Endothelial cell of umbilical vein (primary cell): ENCODE data around the gene MYCBP. TPM values are rescaled to one million over a fixed set of nuclear protein-coding genes. Genes with fewer than 3 reads are reported as not detected.
"Not testable (repeated sequence)": the region's sequence is repeated elsewhere in the genome, so short reads cannot be mapped to it uniquely, and the experiment has no call there.

Source experiments
- BruUV-seq: library from RNA; stranded (reverse); fragments of 400-500 nt; replicated peaks from 2 replicates; lab custom pipeline; 2021; lab: Mats Ljungman, UMichigan
- CTCF ChIA-PET: fragments of 300-600, 350-600 bp; sonication (Branson Sonifier 250); formaldehyde crosslinking; loops from one replicate; lab custom pipeline; 2021; ENCODE audit warnings: antibody characterized with exemption, inconsistent platforms; lab: Charles Lee
- POLR2A ChIA-PET: fragments of 300-600, 350-600 bp; sonication (Branson Sonifier 250); formaldehyde crosslinking; loops from one replicate; lab custom pipeline; 2021; ENCODE audit warnings: antibody characterized with exemption, inconsistent platforms; lab: Charles Lee
- DNase-seq: peaks from one replicate; pipeline ENCODE4 v3.0.0-alpha.2; 2011; ENCODE audit warnings: low read depth, low spot score
- FAIRE-seq: peaks from 2 replicates; lab custom pipeline; 2011; peaks lifted over from hg19 to GRCh38; lab: Jason Lieb, UNC
- H2AFZ ChIP-seq: 2 replicates; pipeline ENCODE4 v1.6.0; 2012; ENCODE audit warnings: low read depth, low read length, control low read depth, inconsistent platforms
- H3K27ac ChIP-seq: 2 replicates; pipeline ENCODE4 v1.5.1; 2011; ENCODE audit warnings: low read depth, mild to moderate bottlenecking, control low read depth, low read length, moderate library complexity; ENCODE audit not compliant: insufficient read depth
- H3K27me3 ChIP-seq, 2 experiments: 2 replicates each; pipeline versions ENCODE4 v1.6.0 to v1.6.1; 2011; ENCODE audit warnings: low read length in 2 of 2, mixed read lengths in 1 of 2; ENCODE audit not compliant: control insufficient read depth in 2 of 2, insufficient read depth in 2 of 2
- H3K36me3 ChIP-seq, 2 experiments: 2 replicates in 1 of 2; 3 replicates in 1 of 2; pipeline ENCODE4 v1.5.1; 2011; ENCODE audit warnings: low read length in 2 of 2, mild to moderate bottlenecking in 1 of 2, moderate library complexity in 1 of 2; ENCODE audit not compliant: control insufficient read depth in 2 of 2, insufficient read depth in 2 of 2; ENCODE audit errors: extremely low read depth in 1 of 2
- H3K4me1 ChIP-seq: 3 replicates; pipeline ENCODE4 v1.5.1; 2011; ENCODE audit warnings: mild to moderate bottlenecking, low read length; ENCODE audit not compliant: control insufficient read depth, insufficient read depth; ENCODE audit errors: extremely low read depth
- H3K4me2 ChIP-seq: 2 replicates; pipeline ENCODE4 v1.6.1; 2011; ENCODE audit warnings: low read length, control low read depth, mixed read lengths; ENCODE audit not compliant: insufficient read depth
- H3K4me3 ChIP-seq, 3 experiments: fragments of 200-600 bp in 1 of 3; sonication (generic), shearing (Covaris generic) in 1 of 3; replicated peaks in 1 of 3; 2 replicates each; pipeline ENCODE4 v1.5.1; 2011 to 2016; ENCODE audit warnings: control low read depth in 3 of 3, low read length in 3 of 3, mild to moderate bottlenecking in 2 of 3, inconsistent platforms in 1 of 3, low read depth in 1 of 3, moderate library complexity in 1 of 3; ENCODE audit not compliant: insufficient read depth in 1 of 3
- H3K79me2 ChIP-seq: 2 replicates; pipeline ENCODE4 v1.6.0; 2012; ENCODE audit warnings: low read length, inconsistent platforms; ENCODE audit not compliant: control insufficient read depth, insufficient read depth
- H3K9ac ChIP-seq: replicated peaks from 2 replicates; pipeline ENCODE3; 2011; ENCODE audit warnings: low read length, control low read depth; ENCODE audit not compliant: insufficient read depth; ENCODE audit errors: extremely low read depth
- H3K9me1 ChIP-seq: replicated peaks from 3 replicates; pipeline ENCODE4 v1.6.0; 2011; ENCODE audit warnings: mild to moderate bottlenecking, low read length; ENCODE audit not compliant: control insufficient read depth, insufficient read depth; ENCODE audit errors: extremely low read depth
- H3K9me3 ChIP-seq: replicated peaks from 2 replicates; pipeline ENCODE4 v1.5.1; 2012; ENCODE audit warnings: low read length, inconsistent platforms; ENCODE audit not compliant: control insufficient read depth, insufficient read depth
- H4K20me1 ChIP-seq: replicated peaks from 2 replicates; pipeline ENCODE3; 2011; ENCODE audit warnings: mild to moderate bottlenecking, low read length; ENCODE audit not compliant: control insufficient read depth, insufficient read depth; ENCODE audit errors: extremely low read depth
- EZH2 ChIP-seq: IDR thresholded peaks from 2 replicates; pipeline ENCODE4 v1.6.1; 2012; ENCODE audit warnings: borderline replicate concordance, low read depth, mild to moderate bottlenecking, moderate library complexity, low read length, inconsistent platforms; ENCODE audit not compliant: severe bottlenecking
- FOS ChIP-seq: IDR thresholded peaks from 2 replicates; pipeline ENCODE4 v1.6.1; 2011; ENCODE audit warnings: mild to moderate bottlenecking, low read length, moderate library complexity, borderline replicate concordance; ENCODE audit not compliant: insufficient read depth
- GATA2 ChIP-seq: IDR thresholded peaks from 2 replicates; pipeline ENCODE4 v1.7.0; 2011; ENCODE audit warnings: low read depth, mild to moderate bottlenecking, moderate library complexity, mixed read lengths, low read length; ENCODE audit not compliant: insufficient read length, insufficient read depth
- JUN ChIP-seq: IDR thresholded peaks from 2 replicates; pipeline ENCODE4 v1.6.1; 2011; ENCODE audit warnings: borderline replicate concordance, low read depth; ENCODE audit not compliant: insufficient read length, insufficient read depth
- MYC ChIP-seq: IDR thresholded peaks from one replicate; pipeline ENCODE4 v1.6.1; 2011; ENCODE audit warnings: mild to moderate bottlenecking, low read depth, low read length
- POLR2A ChIP-seq: IDR thresholded peaks from 2 replicates; pipeline ENCODE4 v1.6.1; 2012; ENCODE audit warnings: low read depth, mild to moderate bottlenecking, control low read depth, low read length
- POLR2AphosphoS5 ChIP-seq: IDR thresholded peaks from 2 replicates; pipeline ENCODE4 v1.6.1; 2012; ENCODE audit warnings: low read depth, mild to moderate bottlenecking, control low read depth, low read length, moderate library complexity; ENCODE audit not compliant: insufficient read depth
- dilution Hi-C: fragments of 300-500 bp; cut with MboI; formaldehyde crosslinking; loops from one replicate; pipeline ENCODE4 v1.15.0; 2019; ENCODE audit warnings: low sequenced_read_pairs; ENCODE audit not compliant: extremely low pct_ligation_motif_present
- intact Hi-C: fragments of 100-400 bp; cut with micrococcal nuclease; formaldehyde crosslinking; loops from one replicate; pipeline ENCODE4 v1.10.0; 2022
- polyA plus RNA-seq, 4 experiments: library from polyadenylated mRNA; depleted of rRNA in 3 of 4; stranded (reverse) in 3 of 4; unstranded in 1 of 4; fragments of >200 nt; gene quantifications; 2 replicates each; pipeline versions ENCODE4 v1.2.1 to v1.2.3, GENCODE V29; 2011 to 2012; ENCODE audit warnings: missing spikeins in 1 of 4
- total RNA-seq: library from RNA; stranded (reverse); gene quantifications from 2 replicates; pipeline ENCODE4 v1.2.3, GENCODE V29; 2021
- TF ChIP-seq, protein P1 (sequence below): IDR thresholded peaks from 2 replicates; pipeline ENCODE4 v1.6.1; 2011; ENCODE audit not compliant: insufficient read depth, insufficient read length
- TF ChIP-seq, protein P2 (sequence below), 2 donors: IDR thresholded peaks; 1 replicate in 1 of 2; 2 replicates in 1 of 2; pipeline ENCODE4 v1.5.1; 2011; ENCODE audit warnings: low read length in 2 of 2, mild to moderate bottlenecking in 2 of 2, moderate library complexity in 2 of 2, control low read depth in 1 of 2, inconsistent platforms in 1 of 2, low read depth in 1 of 2; ENCODE audit not compliant: insufficient read depth in 1 of 2; ENCODE audit errors: extremely low read depth in 1 of 2

Gene MYCBP
- total and polyA plus RNA-seq, 2 donors (not counting 3 experiments of a cell fraction or from before 2014, with no cell fraction given): 9.5 to 23.1 TPM

DNA sequence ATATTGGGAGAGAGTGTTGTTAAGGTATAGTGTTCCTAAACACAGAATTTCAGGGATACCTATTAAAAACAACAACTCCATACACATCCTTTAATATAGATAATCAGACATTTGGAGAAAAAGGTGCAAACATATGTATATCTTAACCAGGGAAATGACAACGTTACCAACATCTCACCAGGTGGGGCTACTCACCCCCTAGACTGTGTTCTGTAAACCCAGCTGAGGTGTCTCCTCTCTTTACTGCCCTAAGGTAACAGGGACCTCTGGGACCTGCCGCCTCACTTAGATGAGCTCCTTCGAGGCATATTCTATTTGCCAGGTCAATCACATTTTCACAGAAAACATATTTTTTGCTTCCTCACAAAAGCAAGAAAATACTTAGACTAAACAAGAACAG, 26.9 kb downstream of the MYCBP start:
- no peaks in the 10 kb centered on the region for H3K79me2 ChIP-seq
- H3K27me3 ChIP-seq: no peaks in the 10 kb centered on the region
- peaks cover 4% of the 10 kb centered on the region for H4K20me1 ChIP-seq
- H3K9ac ChIP-seq: no peak overlapping the region
- no peaks in the 10 kb centered on the region for H3K9me1 ChIP-seq
- no peaks in the 10 kb centered on the region for H3K4me1 ChIP-seq
- FAIRE-seq: no peak
- no peak for DNase-seq
- POLR2A ChIA-PET: no interaction called here
- TF ChIP-seq MYC (no peak), POLR2A (no peak), POLR2AphosphoS5 (no peak), JUN (no peak), GATA2 (no peak), EZH2 (no peak), FOS (no peak)
- TF ChIP-seq, protein P1, sequence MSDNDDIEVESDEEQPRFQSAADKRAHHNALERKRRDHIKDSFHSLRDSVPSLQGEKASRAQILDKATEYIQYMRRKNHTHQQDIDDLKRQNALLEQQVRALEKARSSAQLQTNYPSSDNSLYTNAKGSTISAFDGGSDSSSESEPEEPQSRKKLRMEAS: no peak
- TF ChIP-seq, protein P2, sequence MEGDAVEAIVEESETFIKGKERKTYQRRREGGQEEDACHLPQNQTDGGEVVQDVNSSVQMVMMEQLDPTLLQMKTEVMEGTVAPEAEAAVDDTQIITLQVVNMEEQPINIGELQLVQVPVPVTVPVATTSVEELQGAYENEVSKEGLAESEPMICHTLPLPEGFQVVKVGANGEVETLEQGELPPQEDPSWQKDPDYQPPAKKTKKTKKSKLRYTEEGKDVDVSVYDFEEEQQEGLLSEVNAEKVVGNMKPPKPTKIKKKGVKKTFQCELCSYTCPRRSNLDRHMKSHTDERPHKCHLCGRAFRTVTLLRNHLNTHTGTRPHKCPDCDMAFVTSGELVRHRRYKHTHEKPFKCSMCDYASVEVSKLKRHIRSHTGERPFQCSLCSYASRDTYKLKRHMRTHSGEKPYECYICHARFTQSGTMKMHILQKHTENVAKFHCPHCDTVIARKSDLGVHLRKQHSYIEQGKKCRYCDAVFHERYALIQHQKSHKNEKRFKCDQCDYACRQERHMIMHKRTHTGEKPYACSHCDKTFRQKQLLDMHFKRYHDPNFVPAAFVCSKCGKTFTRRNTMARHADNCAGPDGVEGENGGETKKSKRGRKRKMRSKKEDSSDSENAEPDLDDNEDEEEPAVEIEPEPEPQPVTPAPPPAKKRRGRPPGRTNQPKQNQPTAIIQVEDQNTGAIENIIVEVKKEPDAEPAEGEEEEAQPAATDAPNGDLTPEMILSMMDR (IDR thresholded peaks at IDR 0.05; ENCODE audit: extremely low read depth in 1 of 2, insufficient read depth in 1 of 2, low read depth in 1 of 2, low read length in 2 of 2): no peak
- H3K27ac ChIP-seq: no peak overlapping the region
- no peaks in the 10 kb centered on the region for H3K9me3 ChIP-seq
- peaks cover 14 to 19% of the 10 kb centered on the region in 2 experiments for H3K36me3 ChIP-seq
- H3K4me2 ChIP-seq: no peak overlapping the region
- intact Hi-C loops: no loop called here
- no TSS peak for BruUV-seq
- dilution Hi-C loops: no loop called here
- CTCF ChIA-PET: interaction anchor here (1.3 kb wide), 2 partner anchors 11 to 13 kb away, joined by 3 to 4 read pairs; no protein-coding TSS in a partner anchor
- H2AFZ ChIP-seq: no peak overlapping the region
- H3K4me3 ChIP-seq: no peak overlapping the region

DNA sequence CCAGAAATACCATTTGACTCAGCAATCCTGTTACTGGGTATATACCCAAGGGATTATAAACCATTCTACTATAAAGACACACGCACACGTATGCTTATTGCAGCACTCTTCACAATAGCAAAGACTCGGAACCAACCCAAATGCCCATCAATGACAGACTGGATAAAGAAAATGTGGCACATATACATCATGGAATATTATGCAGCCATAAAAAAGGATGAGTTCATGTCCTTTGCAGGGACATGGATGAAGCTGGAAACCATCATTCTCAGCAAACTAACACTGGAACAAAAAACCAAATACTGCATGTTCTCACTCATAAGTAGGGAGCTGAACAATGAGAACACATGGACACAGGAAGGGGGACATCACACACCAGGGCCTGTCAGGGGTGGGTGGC, 28.1 kb downstream of the MYCBP start:
- intact Hi-C loops, H3K9me3 ChIP-seq, POLR2A ChIA-PET, DNase-seq, H3K4me3 ChIP-seq, H4K20me1 ChIP-seq, H3K9ac ChIP-seq, H2AFZ ChIP-seq, H3K4me2 ChIP-seq, H3K27me3 ChIP-seq, H3K4me1 ChIP-seq, FAIRE-seq, H3K27ac ChIP-seq, BruUV-seq, H3K9me1 ChIP-seq, dilution Hi-C loops, H3K79me2 ChIP-seq: not testable (repeated sequence)
- H3K36me3 ChIP-seq: peaks cover 8 to 13% of the 10 kb centered on the region in 2 experiments
- CTCF ChIA-PET: interaction anchor here (1.3 kb wide), 1 partner anchor 10 kb away, joined by 4 read pairs; no protein-coding TSS in a partner anchor
